CD1c-positive myeloid dendritic cell (primary cell): ENCODE data around the gene MORF4L2.

Experiments used
- DNase-seq: peaks from one replicate; pipeline ENCODE4 v3.0.0-alpha.2; 2016; ENCODE audit errors: extremely low spot score

The MORF4L2 gene

DNA sequence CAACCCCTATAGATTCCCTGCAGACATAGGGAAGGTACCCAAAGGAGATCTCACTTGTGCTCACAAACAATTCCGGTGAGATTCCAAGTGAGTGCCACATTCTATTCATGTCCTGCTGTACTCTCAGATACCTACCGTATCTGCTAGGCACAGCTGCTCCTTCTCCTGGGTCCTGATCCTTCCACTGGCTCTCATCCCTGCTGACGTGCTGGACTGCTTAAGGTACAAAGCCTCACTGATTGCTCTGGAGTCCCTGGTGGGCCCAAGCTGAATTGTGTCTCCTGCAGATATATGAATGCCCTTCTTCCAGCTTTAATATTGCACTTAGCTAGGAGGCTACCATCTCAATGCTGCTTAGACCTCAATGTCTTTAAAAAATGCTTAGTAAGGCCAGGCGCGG lies 55.4 kb downstream of the MORF4L2 start:
- no peak for DNase-seq

DNA sequence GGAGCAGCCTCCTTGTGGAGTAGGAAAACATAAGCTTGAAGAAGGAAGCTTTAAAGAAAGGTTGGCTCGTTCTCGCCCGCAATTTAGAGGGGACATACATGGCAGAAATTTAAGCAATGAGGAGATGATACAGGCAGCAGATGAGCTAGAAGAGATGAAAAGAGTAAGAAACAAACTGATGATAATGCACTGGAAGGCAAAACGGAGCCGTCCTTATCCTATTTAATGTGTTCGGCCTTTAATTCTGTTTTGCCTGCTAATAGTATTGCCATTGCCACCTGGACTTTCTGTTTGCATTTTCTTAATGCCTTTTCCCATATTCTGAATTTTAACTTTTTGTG lies 56.4 kb downstream of the MORF4L2 start:
- DNase-seq = no peak

DNA sequence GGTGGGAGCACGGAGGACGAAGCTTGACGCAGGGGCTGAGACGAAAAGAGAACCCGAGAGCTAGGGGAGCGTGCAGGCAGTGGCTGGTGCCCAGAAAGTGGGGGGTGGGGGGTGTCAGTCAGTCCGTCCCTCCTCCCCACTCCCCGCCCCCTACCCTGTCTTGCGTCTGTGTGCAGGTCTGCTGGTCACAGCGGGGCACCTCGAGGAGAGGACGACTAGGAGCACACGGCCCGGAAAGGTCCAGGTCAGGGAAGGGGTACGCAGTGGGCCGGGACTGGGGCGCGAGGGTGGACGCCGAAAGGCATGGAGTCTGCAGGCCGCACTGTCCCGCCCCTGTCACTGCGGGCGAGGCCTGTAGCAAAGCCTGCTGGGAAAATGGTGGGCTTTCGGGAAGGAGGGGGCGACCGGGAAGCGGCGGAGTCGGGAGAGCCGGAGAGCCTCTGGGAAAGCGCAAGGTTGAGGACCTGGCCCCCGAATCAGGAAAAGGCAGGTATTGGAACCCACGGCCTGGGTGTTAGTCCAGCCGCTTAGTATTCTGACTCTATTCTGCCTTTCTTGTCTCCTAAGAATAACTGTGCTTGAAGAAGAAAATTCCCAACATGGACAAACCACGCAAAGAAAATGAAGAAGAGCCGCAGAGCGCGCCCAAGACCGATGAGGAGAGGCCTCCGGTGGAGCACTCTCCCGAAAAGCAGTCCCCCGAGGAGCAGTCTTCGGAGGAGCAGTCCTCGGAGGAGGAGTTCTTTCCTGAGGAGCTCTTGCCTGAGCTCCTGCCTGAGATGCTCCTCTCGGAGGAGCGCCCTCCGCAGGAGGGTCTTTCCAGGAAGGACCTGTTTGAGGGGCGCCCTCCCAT lies 57.0 kb downstream of the MORF4L2 start:
- peak; percentile 16 for DNase-seq

- DNase-seq = peak; percentile 32
Observed at GRCh38 chrX:103628386-103629317, 57.8 kb downstream of the MORF4L2 start, which contains the start of gene TCEAL1. TCEAL1 (plus strand) TSS chrX:103628975; CDS start chrX:103629917, 942 bp downstream.

GRCh38 chrX:103626855-103627254 lies 59.6 kb downstream of the MORF4L2 start:
- no peak for DNase-seq
